ENCODE data around the gene NAALADL1. TPM values are rescaled to one million over a fixed set of nuclear protein-coding genes. Genes with fewer than 3 reads are reported as not detected.
A peak's percentile ranks its signal among the peaks of the same experiment; 100 is the strongest.
"Not testable (repeated sequence)": the region's sequence is repeated elsewhere in the genome, so short reads cannot be mapped to it uniquely, and the experiment has no call there.

NAALADL1 gene
- total and polyA plus RNA-seq, 2 of the 4 experiments (the other 2 are of a cell fraction), result 3.8 to 5.8 TPM

DNA sequence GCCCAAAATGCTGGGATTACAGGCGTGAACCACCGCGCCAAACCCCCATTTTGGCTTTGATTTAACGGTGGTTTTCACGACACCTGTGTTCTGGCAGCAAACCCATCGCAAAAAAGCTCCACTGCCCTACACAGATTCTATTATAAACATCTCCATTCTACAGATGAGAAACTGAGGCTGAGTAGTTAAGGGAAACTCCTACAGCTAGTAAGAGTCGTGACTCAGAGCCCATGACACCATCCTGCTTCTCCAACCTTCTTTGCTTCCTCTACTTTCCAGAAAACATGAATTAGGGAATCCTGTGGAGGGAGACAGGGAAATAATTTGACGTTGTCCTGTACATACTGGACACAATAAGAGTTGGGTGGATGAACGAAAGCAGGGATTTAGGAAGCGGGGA lies 31.5 kb downstream of the NAALADL1 start:
- Histone ChIP-seq H4K20me1 (ENCODE audit: insufficient read depth, low read length) (no peaks in the 10 kb centered on the region), H4K5ac (ENCODE audit: low read depth, low read length) (peak overlapping the region; percentile 87), H3K14ac (replicated peaks; ENCODE audit: low read depth, low read length) (peak overlapping the region; percentile 93), H4K91ac (ENCODE audit: insufficient read depth, low read depth, low read length) (peak overlapping the region; percentile 34), H2AK5ac (ENCODE audit: low read depth, low read length) (peak overlapping the region; percentile 1; the same call in 1 of the 2 replicates), H2BK120ac (ENCODE audit: low read depth, low read length) (peak overlapping the region; percentile 69; the same call in 1 of the 2 replicates), H3K9ac (ENCODE audit: low read depth, low read length) (peak overlapping the region; percentile 62; the same call in 1 of the 2 replicates), H3K9me1 (ENCODE audit: insufficient read depth, low read length) (0 out of 2 replicates have a peak, but pooled peaks cover 3% of the 10 kb centered on the region), H3K27ac (ENCODE audit: insufficient read depth, low read length) (peak overlapping the region; percentile 43; the same call in 1 of the 2 replicates), H3K9me3 (ENCODE audit: control insufficient read depth, insufficient read depth, low read length) (no peaks in the 10 kb centered on the region), H3K79me1 (ENCODE audit: low read depth in 1 of 2, low read length in 2 of 2) (peaks cover 0 to 14% of the 10 kb centered on the region in 2 experiments; a peak in 2 of 4 replicates), H3K4ac (ENCODE audit: low read depth, low read length) (peak overlapping the region; percentile 76), H2AFZ (replicated peaks; ENCODE audit: low read length, poor library complexity) (peak overlapping the region; percentile 94), H3K36me3 (ENCODE audit: control insufficient read depth, insufficient read depth, low read length) (no peaks in the 10 kb centered on the region; the same call in 1 of the 2 replicates), H3K18ac (ENCODE audit: low read depth, low read length) (peak overlapping the region; percentile 45; the same call in 1 of the 2 replicates), H4K8ac (ENCODE audit: low read depth in 2 of 2, low read length in 2 of 2) (peak overlapping the region; percentile 60 to 90; a peak in 3 of 4 replicates), H2AK9ac (replicated peaks; ENCODE audit: low read depth, low read length, poor library complexity) (no peak overlapping the region), H3K4me1 (ENCODE audit: control insufficient read depth, insufficient read depth, low read length) (peaks cover 2% of the 10 kb centered on the region; the same call in 1 of the 2 replicates), H2BK20ac (ENCODE audit: low read depth, low read length) (peak overlapping the region; percentile 63), H2BK5ac (ENCODE audit: low read depth, low read length, poor library complexity, severe bottlenecking) (peak overlapping the region; percentile 39), H3K23ac (ENCODE audit: low read depth, low read length) (peak overlapping the region; percentile 48; the same call in 1 of the 2 replicates), H2BK15ac (ENCODE audit: low read depth, low read length) (peak overlapping the region; percentile 17; the same call in 2 of the 3 replicates), H3K4me2 (ENCODE audit: low read depth, low read length) (peak overlapping the region; percentile 93), H3K27me3 (ENCODE audit: control insufficient read depth, insufficient read depth, low read length) (no peaks in the 10 kb centered on the region), H3K56ac (ENCODE audit: extremely low read depth, insufficient read depth, low read length) (peak overlapping the region; percentile 30), H3K4me3 (ENCODE audit: insufficient read depth, low read depth, low read length) (peak overlapping the region; percentile 40; the same call in 1 of the 2 replicates)
- dilution Hi-C loops (cut with HindIII; ENCODE audit: low sequenced_read_pairs, unreplicated experiment), result no loop called here
- no TSS peak for BruUV-seq (replicated peaks)
- no peak for TF ChIP-seq MAFK (IDR thresholded peaks at IDR 0.05; ENCODE audit: low read depth, low read length)
- TF ChIP-seq FOS (IDR thresholded peaks at IDR 0.05; ENCODE audit: low read depth, low read length), result no peak
- no peak for TF ChIP-seq MAZ (IDR thresholded peaks at IDR 0.05; ENCODE audit: borderline replicate concordance, low read depth, low read length)
- intact Hi-C loops (cut with micrococcal nuclease), result loop anchor here (1.0 kb wide), 1 partner anchor 14 kb away; the partner anchor contains the start of gene SAC3D1
- ATAC-seq (ENCODE audit: low read depth) (peak; percentile 3), DNase-seq (peak; percentile 68)
- no CpG with 5 or more reads among the region's 10 CpGs for WGBS, 2 experiments (ENCODE audit: extremely low coverage in 2 of 2, insufficient read length in 1 of 2)
- POLR2A ChIA-PET (ENCODE audit: unreplicated experiment), result no interaction called here
- CTCF ChIA-PET, result interaction anchor here (1.0 kb wide), 1 partner anchor 84 kb away, joined by 3 read pairs; no protein-coding TSS in a partner anchor
- in situ Hi-C loops (cut with MboI; ENCODE audit: low sequenced_read_pairs), result no loop called here

DNA sequence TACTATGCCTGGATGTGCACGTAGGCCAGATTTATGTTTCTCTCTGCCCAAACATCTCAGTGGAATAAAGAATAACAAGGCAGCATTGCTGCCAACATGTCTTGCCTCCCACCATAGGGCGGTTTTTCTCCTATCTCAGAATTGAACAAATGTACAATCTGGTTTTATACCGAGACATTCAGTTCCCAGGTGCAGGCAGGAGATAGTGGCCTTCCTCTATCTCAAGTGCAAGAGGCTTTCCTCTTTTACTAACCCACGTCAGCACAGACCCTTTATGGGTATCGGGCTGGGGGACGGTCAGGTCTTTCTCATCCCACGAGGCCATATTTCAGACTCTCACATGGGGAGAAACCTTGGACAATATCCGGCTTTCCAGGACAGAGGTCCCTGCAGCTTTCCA lies 34.9 kb downstream of the NAALADL1 start:
- DNase-seq; H4K5ac ChIP-seq (ENCODE audit: low read depth, low read length); H3K27me3 ChIP-seq (ENCODE audit: control insufficient read depth, insufficient read depth, low read length); H4K8ac ChIP-seq (ENCODE audit: low read depth in 2 of 2, low read length in 2 of 2); H4K20me1 ChIP-seq (ENCODE audit: insufficient read depth, low read length); H2AK9ac ChIP-seq (replicated peaks; ENCODE audit: low read depth, low read length, poor library complexity); H3K14ac ChIP-seq (replicated peaks; ENCODE audit: low read depth, low read length); ATAC-seq (ENCODE audit: low read depth); H2BK15ac ChIP-seq (ENCODE audit: low read depth, low read length); in situ Hi-C loops (cut with MboI; ENCODE audit: low sequenced_read_pairs); H3K56ac ChIP-seq (ENCODE audit: extremely low read depth, insufficient read depth, low read length); H3K4me2 ChIP-seq (ENCODE audit: low read depth, low read length); CTCF ChIA-PET; BruUV-seq (replicated peaks); H3K4me1 ChIP-seq (ENCODE audit: control insufficient read depth, insufficient read depth, low read length); H3K23ac ChIP-seq (ENCODE audit: low read depth, low read length); H2AFZ ChIP-seq (replicated peaks; ENCODE audit: low read length, poor library complexity); H4K91ac ChIP-seq (ENCODE audit: insufficient read depth, low read depth, low read length); H2AK5ac ChIP-seq (ENCODE audit: low read depth, low read length); intact Hi-C loops (cut with micrococcal nuclease); H2BK120ac ChIP-seq (ENCODE audit: low read depth, low read length); H3K9me1 ChIP-seq (ENCODE audit: insufficient read depth, low read length); dilution Hi-C loops (cut with HindIII; ENCODE audit: low sequenced_read_pairs, unreplicated experiment); H3K18ac ChIP-seq (ENCODE audit: low read depth, low read length); H3K9me3 ChIP-seq (ENCODE audit: control insufficient read depth, insufficient read depth, low read length); H3K79me1 ChIP-seq (ENCODE audit: low read depth in 1 of 2, low read length in 2 of 2); H3K4me3 ChIP-seq (ENCODE audit: insufficient read depth, low read depth, low read length); H3K27ac ChIP-seq (ENCODE audit: insufficient read depth, low read length); POLR2A ChIA-PET (ENCODE audit: unreplicated experiment); H3K4ac ChIP-seq (ENCODE audit: low read depth, low read length); H2BK20ac ChIP-seq (ENCODE audit: low read depth, low read length); H2BK5ac ChIP-seq (ENCODE audit: low read depth, low read length, poor library complexity, severe bottlenecking); H3K9ac ChIP-seq (ENCODE audit: low read depth, low read length): not testable (repeated sequence)
- 69% methylated on average over 3 of the region's 8 CpGs; no CpG with 5 or more reads in 1 of the 2 experiments for WGBS, 2 experiments (ENCODE audit: extremely low coverage in 2 of 2, insufficient read length in 1 of 2)
- H3K36me3 ChIP-seq (ENCODE audit: control insufficient read depth, insufficient read depth, low read length), result peaks cover 10% of the 10 kb centered on the region
